ENCODE data around the gene SPATS2. TPM values are rescaled to one million over a fixed set of nuclear protein-coding genes. Genes with fewer than 3 reads are reported as not detected.
"Not testable (repeated sequence)": the region's sequence is repeated elsewhere in the genome, so short reads cannot be mapped to it uniquely, and the experiment has no call there.

Gene SPATS2
- total RNA-seq, 1 donor from 2014 or later = 23.0 TPM

GRCh38 chr12:49357103-49357678 is 10.1 kb upstream of the SPATS2 start:
- peak; percentile 71 for DNase-seq

- DNase-seq = peak; percentile 88
Measured at GRCh38 chr12:49358483-49359141, 8.7 kb upstream of the SPATS2 start.

DNA sequence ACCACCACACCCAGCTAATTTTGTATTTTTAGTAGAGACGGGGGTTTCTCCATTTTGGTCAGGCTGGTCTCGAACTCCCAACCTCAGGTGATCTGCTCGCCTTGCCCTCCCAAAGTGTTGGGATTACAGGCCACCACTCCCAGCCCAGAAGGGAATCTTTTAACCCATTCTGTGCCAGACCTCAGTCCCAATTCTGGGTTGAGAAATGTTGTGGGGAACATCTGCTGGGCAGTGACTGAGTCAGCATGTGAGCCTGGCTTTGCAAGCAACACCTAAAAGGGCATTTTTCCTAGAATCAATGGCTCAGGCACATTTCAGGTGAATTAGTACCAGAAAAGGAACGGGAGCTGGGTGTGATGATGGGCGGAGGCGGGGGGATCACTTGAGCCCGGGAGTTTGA is 7.6 kb upstream of the SPATS2 start:
- no peak for DNase-seq

GRCh38 chr12:49362077-49362476 is 5.2 kb upstream of the SPATS2 start:
- DNase-seq = no peak

DNA sequence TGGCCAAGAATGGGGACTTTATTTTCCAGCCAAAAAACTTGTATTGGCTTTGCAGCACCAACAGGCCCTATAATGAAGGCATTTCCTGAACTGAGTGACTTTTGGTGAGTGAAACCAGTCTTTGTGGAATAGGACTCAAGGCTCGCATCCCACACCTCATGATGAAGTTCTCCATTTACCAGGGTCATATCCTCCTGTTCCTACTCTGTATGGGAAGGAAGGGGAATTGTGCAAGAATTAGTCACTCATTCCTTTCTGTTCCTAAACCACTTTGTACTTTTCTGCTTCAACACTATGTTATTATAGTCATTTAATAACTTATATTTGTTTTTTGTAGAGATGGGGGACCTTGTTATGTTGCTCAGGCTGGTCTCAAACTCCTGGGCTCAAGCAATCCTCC is 2.3 kb upstream of the SPATS2 start:
- peak; percentile 76 for DNase-seq

GRCh38 chr12:49365542-49365941 is 1.7 kb upstream of the SPATS2 start:
- no peak for DNase-seq

DNA sequence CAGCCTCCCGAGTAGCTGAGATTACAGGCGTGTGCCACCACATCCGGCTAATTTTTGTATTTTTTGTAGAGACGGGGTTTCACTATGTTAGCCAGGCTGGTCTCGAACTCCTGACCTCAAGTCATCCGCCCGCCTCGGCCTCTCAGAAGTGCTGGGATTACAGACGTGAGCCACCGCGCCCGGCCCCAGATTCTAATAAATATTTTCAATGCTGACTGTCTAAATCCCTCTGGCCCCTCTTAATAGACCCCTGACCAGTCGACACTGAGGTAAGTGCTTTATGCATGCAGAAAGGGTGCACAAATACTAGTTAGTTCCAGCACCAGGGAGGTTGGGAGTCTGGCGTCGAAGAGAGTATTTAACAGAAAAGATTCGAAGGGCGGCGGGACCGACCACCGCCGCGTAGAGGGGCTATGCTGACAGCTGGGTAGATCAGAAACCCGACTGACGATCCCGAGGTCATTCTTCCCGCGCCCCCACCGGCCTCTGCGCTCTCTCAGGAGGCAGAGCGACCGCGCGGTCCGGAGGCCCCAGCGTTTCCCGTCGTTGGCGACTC is 1.1 kb upstream of the SPATS2 start:
- no peak for DNase-seq

DNA sequence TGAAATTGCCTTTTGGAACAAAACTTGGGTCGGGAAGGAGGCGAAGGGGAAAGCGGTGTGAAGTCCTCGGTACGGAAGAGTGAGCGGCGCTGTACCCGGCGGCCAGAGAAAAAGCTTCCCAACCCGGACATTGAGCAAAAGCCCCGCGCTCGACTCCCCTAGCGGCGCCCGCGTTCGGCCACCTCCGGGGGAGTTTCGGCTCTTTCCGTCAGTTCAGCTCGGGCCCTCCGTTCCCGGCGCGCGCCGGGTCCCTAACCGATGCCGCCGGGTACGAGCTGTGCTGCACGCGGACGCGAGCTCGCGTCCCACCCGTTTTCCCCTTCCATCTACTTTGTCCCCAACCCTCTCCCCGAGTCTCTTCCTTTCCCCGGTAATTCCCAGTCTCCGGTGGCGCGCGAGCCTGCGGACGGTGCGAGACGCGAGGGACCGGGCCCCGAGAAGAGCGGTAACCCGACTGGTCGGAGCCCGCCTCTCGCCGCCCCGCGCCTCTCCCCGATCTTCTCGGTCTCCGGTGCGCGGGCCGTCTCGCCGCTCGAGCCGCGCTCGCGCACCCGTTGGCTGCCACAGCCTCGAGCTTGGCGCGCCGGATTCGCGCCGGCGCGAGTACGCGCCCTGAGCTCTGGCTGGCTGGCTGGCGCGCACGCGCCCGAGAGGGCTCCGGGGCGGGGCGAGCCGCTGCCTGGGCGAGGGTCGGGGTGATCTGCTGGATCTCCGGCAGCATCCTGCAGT is 446 bp upstream of the SPATS2 start:
- DNase-seq = peak; percentile 97

GRCh38 chr12:49368240-49368600 is 958 bp downstream of the SPATS2 start:
- DNase-seq = peak; percentile 12

- DNase-seq = peak; percentile 72
Measured at GRCh38 chr12:49369411-49370145, 2.3 kb downstream of the SPATS2 start.

DNA sequence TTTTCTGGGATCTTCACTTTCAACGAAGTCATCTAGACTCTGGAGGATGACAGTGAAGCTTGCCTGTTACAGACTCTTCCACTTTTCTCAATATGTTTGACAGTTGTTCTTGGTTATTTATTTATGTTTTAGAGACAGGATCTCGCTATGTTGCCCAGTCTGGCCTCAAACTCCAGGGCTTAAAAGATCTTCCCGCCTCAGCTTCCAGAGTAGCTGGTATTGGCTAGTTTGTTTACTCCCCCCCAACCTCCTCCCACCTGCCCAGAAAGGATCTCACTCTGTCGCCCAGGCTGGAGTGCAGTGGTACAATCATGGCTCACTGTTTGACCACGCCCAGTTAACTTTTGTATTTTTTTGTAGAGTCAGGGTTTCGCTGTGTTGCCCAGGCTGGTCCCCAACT is 3.3 kb downstream of the SPATS2 start:
- DNase-seq = no peak

DNA sequence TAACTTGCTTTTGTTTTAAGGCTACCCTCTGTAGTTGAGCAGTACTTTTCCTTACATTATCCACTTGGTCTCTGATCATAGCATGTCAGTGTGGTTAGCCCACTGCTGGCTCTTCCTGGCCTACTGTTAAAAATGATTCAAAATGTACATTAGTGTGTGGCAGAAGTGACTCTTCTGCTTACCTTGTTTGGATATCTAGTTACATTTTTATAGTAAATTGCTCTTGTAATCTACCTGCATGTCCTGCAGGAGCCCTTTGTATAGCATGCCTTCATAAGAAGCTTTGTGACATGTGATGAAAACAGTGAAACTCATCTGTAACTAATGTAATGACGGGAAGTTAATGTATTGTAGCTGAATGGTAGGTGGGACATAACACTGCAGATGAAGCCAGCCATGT is 8.1 kb downstream of the SPATS2 start:
- DNase-seq = no peak

GRCh38 chr12:49377386-49377785 is 10.1 kb downstream of the SPATS2 start:
- DNase-seq = no peak

DNA sequence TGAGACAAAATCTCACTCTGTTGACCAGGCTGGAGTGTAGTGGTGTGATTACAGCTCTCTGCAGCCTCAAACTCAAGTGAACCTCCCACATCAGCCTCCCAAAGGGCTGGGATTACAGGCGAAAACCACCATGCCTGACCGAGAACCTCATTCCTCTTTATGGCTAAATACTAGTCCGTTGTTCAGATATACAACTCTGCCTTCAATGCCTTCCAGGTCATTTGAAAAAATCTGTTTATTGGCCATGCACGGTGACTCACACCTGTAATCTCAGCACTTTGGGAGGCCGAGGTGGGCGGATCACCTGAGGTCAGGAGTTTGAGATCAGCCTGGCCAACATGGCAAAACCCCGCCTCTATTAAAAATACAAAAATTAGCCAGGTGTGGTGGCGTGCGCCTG is 12.9 kb downstream of the SPATS2 start:
- DNase-seq = not testable (repeated sequence)

- DNase-seq = no peak
Measured at GRCh38 chr12:49388682-49389386, 21.6 kb downstream of the SPATS2 start.

DNA sequence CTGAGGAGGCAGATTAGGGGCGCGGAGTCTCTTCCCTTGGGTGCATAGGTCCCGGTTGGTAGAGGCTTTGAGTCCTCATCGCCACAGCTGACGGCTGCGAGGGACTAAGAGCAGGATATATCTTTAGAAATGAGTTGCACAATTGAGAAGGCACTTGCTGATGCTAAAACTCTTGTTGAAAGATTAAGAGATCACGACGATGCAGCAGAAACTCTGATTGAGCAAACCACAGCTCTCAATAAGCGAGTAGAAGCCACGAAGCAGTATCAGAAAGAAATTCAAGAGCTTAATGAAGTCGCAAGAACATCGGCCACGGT is 22.1 kb downstream of the SPATS2 start:
- DNase-seq = no peak

- no peak for DNase-seq
Measured at GRCh38 chr12:49397000-49397399, 29.7 kb downstream of the SPATS2 start.

DNA sequence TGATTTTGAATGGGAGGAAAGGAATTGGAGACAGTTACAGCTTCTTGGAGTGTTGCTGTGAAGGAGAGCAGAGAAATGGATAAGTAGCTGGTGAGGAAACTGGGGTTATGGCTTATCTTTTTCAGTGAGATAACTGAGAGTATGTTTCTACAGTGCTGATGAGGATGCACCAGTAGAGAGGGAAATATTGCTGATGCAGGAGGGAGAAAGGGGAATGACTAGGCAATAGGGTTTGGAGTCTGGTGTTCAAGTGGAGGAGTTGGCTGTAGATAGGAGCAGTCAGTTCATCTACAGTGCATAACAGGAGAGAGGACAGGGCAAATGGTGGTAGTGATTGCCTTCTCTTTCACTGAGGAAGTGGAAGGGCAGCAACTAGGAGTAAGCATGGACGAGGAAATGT is 33.0 kb downstream of the SPATS2 start:
- no peak for DNase-seq

- no peak for DNase-seq
Measured at GRCh38 chr12:49403971-49404450, 36.7 kb downstream of the SPATS2 start.

- DNase-seq = no peak
Measured at GRCh38 chr12:49404956-49405355, 37.7 kb downstream of the SPATS2 start.

DNA sequence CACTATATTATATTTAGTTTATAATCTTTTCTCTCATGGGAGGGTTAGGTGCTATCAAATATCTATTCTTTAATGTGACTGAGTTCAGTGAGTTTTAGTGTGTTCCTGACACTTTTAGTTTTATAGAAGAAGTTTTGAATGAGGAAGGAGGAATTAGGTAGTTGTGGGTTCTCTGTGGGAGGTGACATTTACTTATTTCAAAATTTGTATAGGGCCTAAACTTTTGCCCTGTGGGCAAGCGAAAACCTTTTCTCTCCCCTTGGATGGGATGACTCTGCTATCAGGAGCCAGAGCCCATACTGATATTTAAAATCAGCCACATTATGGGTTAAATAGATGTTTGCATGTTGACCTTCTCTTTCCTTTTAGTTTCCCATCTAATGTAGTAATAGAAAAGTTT is 43.6 kb downstream of the SPATS2 start:
- no peak for DNase-seq

GRCh38 chr12:49413010-49413409 is 45.7 kb downstream of the SPATS2 start:
- DNase-seq = no peak

GRCh38 chr12:49413796-49414195 is 46.5 kb downstream of the SPATS2 start:
- no peak for DNase-seq
